ENCODE data around the gene KRT12. TPM values are rescaled to one million over a fixed set of nuclear protein-coding genes. Genes with fewer than 3 reads are reported as not detected.

The KRT12 gene
- total and polyA plus RNA-seq, 12 donors, result not detected

GRCh38 chr17:40857535-40857934 lies 9.5 kb downstream of the KRT12 start:
- 62 to 65% methylated on average over 5 of the region's 5 CpGs for WGBS, 2 donors
- DNase-seq, result no peak
- peaks cover 0 to 14% (median 0%) of the 10 kb centered on the region in 9 donors for H3K4me1 ChIP-seq
- intact Hi-C loops (cut with DNase I), result loop anchor here in 6 of 10 donors (1.0 to 5.0 kb wide), 10 partner anchors 50 to 809 kb away; no protein-coding TSS in a partner anchor
- no peaks in the 10 kb centered on the region for H3K9me3 ChIP-seq
- peaks cover 0 to 5% (median 0%) of the 10 kb centered on the region in 7 donors for H3K27me3 ChIP-seq
- no peaks in the 10 kb centered on the region for H3K36me3 ChIP-seq
- H3K27ac ChIP-seq, result peak overlapping the region in 1 of 10 donors; percentile 24
- no peak overlapping the region for H3K4me3 ChIP-seq
- TF ChIP-seq CTCF (IDR thresholded peaks at IDR 0.05), result no peak
- ATAC-seq, result peak in 4 of 8 donors; percentile 24 to 61 (median 46)

- ATAC-seq, result peak in 1 of 8 donors; percentile 62
- no peak for DNase-seq
- Histone ChIP-seq H3K36me3 (no peaks in the 10 kb centered on the region), H3K27me3 (peaks cover 0 to 16% (median 0%) of the 10 kb centered on the region in 7 donors), H3K27ac (no peak overlapping the region), H3K4me3 (no peak overlapping the region), H3K9me3 (no peaks in the 10 kb centered on the region), H3K4me1 (peaks cover 0 to 14% (median 0%) of the 10 kb centered on the region in 9 donors)
- intact Hi-C loops (cut with DNase I), result loop anchor here in 1 of 10 donors (5.0 kb wide), 1 partner anchor 793 kb away; no protein-coding TSS in a partner anchor
- WGBS, 2 donors, result 64 to 85% methylated on average over 6 of the region's 6 CpGs
- no peak for TF ChIP-seq CTCF (IDR thresholded peaks at IDR 0.05)
Observed at GRCh38 chr17:40854175-40854814, 12.7 kb downstream of the KRT12 start.

- Histone ChIP-seq H3K27me3 (peaks cover 0 to 21% (median 0%) of the 10 kb centered on the region in 7 donors), H3K36me3 (no peaks in the 10 kb centered on the region), H3K4me3 (no peak overlapping the region), H3K4me1 (peaks cover 0 to 11% (median 0%) of the 10 kb centered on the region in 9 donors), H3K9me3 (no peaks in the 10 kb centered on the region), H3K27ac (no peak overlapping the region)
- DNase-seq, result no peak
- TF ChIP-seq CTCF (IDR thresholded peaks at IDR 0.05), result no peak
- ATAC-seq, result no peak
- intact Hi-C loops (cut with DNase I), result loop anchor here in 1 of 10 donors (5.0 kb wide), 1 partner anchor 795 kb away; no protein-coding TSS in a partner anchor
- 47 to 61% methylated on average over 1 of the region's 1 CpG for WGBS, 2 donors
Observed at GRCh38 chr17:40852364-40852763, 14.7 kb downstream of the KRT12 start.

- H3K27ac ChIP-seq, result no peak overlapping the region
- H3K4me3 ChIP-seq, result no peak overlapping the region
- DNase-seq, result no peak
- no peak for TF ChIP-seq CTCF (IDR thresholded peaks at IDR 0.05)
- no peak for ATAC-seq
- peaks cover 0 to 21% (median 7%) of the 10 kb centered on the region in 7 donors for H3K27me3 ChIP-seq
- no peaks in the 10 kb centered on the region for H3K36me3 ChIP-seq
- H3K9me3 ChIP-seq, result no peaks in the 10 kb centered on the region
- 93 to 94% methylated on average over 3 of the region's 3 CpGs for WGBS, 2 donors
- intact Hi-C loops (cut with DNase I), result loop anchor here in 1 of 10 donors (5.0 kb wide), 1 partner anchor 797 kb away; no protein-coding TSS in a partner anchor
- peaks cover 0 to 11% (median 0%) of the 10 kb centered on the region in 9 donors for H3K4me1 ChIP-seq
Observed at GRCh38 chr17:40850293-40850972, 16.6 kb downstream of the KRT12 start.

Measured in heart right ventricle (tissue), 16 donors.